ENCODE data around the gene AKR7A2.

AKR7A2 gene

DNA sequence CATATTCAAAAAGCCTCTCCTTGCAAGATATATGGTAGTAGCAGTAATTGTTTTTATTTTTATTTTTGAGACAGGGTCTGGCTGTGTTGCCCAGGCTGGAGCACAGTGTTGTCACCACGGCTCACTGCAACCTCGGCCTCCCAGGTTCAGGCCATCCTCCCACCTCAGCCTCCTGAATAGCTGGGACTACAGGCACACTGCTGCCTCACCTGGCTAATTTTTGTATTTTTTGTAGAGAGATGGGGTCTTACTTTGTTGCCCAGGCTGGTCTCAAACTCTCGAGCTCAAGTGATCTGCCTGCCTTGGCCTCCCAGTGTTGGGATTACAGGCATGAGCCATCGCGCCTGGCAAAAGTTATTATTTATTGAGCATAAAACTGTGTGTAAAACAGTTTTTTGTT is 38.6 kb upstream of the AKR7A2 start:
- TF ChIP-seq, protein P1, sequence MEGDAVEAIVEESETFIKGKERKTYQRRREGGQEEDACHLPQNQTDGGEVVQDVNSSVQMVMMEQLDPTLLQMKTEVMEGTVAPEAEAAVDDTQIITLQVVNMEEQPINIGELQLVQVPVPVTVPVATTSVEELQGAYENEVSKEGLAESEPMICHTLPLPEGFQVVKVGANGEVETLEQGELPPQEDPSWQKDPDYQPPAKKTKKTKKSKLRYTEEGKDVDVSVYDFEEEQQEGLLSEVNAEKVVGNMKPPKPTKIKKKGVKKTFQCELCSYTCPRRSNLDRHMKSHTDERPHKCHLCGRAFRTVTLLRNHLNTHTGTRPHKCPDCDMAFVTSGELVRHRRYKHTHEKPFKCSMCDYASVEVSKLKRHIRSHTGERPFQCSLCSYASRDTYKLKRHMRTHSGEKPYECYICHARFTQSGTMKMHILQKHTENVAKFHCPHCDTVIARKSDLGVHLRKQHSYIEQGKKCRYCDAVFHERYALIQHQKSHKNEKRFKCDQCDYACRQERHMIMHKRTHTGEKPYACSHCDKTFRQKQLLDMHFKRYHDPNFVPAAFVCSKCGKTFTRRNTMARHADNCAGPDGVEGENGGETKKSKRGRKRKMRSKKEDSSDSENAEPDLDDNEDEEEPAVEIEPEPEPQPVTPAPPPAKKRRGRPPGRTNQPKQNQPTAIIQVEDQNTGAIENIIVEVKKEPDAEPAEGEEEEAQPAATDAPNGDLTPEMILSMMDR (conservative IDR thresholded peaks at IDR 0.05; ENCODE audit: control insufficient read depth, insufficient read depth, low read depth, low read length), result no peak
- H3K4me3 ChIP-seq (ENCODE audit: control insufficient read depth, low read depth, low read length), result no peak overlapping the region
- DNase-seq (ENCODE audit: low read depth), result no peak

- TF ChIP-seq, protein P1 (conservative IDR thresholded peaks at IDR 0.05; ENCODE audit: control insufficient read depth, insufficient read depth, low read depth, low read length), result no peak
- DNase-seq (ENCODE audit: low read depth), result no peak
- no peak overlapping the region for H3K4me3 ChIP-seq (ENCODE audit: control insufficient read depth, low read depth, low read length)
Measured at GRCh38 chr1:19349999-19350398, 38.1 kb upstream of the AKR7A2 start.

GRCh38 chr1:19348441-19349198 is 36.7 kb upstream of the AKR7A2 start:
- TF ChIP-seq, protein P1 (conservative IDR thresholded peaks at IDR 0.05; ENCODE audit: control insufficient read depth, insufficient read depth, low read depth, low read length), result no peak
- H3K4me3 ChIP-seq (ENCODE audit: control insufficient read depth, low read depth, low read length), result no peak overlapping the region
- DNase-seq (ENCODE audit: low read depth), result no peak

GRCh38 chr1:19347533-19348172 is 35.7 kb upstream of the AKR7A2 start:
- H3K4me3 ChIP-seq (ENCODE audit: control insufficient read depth, low read depth, low read length), result no peak overlapping the region
- TF ChIP-seq, protein P1 (conservative IDR thresholded peaks at IDR 0.05; ENCODE audit: control insufficient read depth, insufficient read depth, low read depth, low read length), result no peak
- DNase-seq (ENCODE audit: low read depth), result no peak

DNA sequence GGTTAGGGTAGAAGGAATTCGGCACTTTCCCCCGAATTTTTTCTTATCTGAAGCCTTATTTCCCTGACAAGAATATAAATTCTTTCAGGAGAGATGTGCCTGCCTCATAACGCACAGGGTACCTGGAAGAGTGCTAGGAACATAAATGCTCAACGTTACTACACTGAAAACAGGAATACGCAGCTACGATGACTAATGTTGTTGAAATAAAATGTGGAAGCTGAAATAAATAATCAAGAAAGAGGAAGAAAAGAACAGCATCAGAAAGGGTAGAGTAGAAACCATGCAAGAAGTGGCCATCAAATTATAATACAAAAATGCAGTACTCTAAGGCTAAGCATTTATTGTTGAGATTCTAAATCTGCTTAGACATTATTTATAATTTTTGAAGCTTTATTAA is 34.1 kb upstream of the AKR7A2 start:
- H3K4me3 ChIP-seq (ENCODE audit: control insufficient read depth, low read depth, low read length), result no peak overlapping the region
- TF ChIP-seq, protein P1 (conservative IDR thresholded peaks at IDR 0.05; ENCODE audit: control insufficient read depth, insufficient read depth, low read depth, low read length), result no peak
- no peak for DNase-seq (ENCODE audit: low read depth)

GRCh38 chr1:19345391-19345790 is 33.4 kb upstream of the AKR7A2 start:
- H3K4me3 ChIP-seq (ENCODE audit: control insufficient read depth, low read depth, low read length), result no peak overlapping the region
- TF ChIP-seq, protein P1 (conservative IDR thresholded peaks at IDR 0.05; ENCODE audit: control insufficient read depth, insufficient read depth, low read depth, low read length), result no peak
- DNase-seq (ENCODE audit: low read depth), result no peak

Data from fibroblast of mammary gland (primary cell).